ENCODE results near the gene SLC8A3. TPM values are rescaled to one million over a fixed set of nuclear protein-coding genes. Genes with fewer than 3 reads are reported as not detected.

SLC8A3 gene
- total RNA-seq, 1 experiment from 2014 or later: not detected

DNA sequence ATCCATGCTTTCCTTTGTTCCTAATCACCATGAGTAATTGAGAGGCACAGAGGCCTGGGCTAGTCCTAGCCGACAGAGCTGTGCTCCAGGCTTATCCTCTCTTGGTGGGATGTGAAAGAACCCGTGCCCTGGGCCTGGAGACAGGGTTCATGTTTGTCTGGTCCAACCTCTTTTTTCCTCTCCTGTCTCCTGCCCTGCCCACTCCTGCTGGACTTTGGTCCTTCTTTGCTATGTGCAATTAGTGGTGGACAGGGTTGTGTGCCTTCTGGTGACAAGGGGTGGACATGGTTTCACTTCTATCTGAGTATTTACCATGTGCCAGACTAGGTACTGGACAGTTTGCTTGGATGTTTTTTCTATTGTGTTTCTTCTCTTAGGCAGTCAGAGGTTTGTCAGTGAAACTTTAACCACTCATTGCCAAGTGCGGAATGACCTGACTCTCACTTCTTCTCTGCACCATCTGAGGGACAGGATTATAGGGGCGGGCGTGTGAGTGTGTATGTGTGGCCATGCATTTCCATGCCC, 183.4 kb downstream of the SLC8A3 start (continued):
- TF ChIP-seq, protein P1, sequence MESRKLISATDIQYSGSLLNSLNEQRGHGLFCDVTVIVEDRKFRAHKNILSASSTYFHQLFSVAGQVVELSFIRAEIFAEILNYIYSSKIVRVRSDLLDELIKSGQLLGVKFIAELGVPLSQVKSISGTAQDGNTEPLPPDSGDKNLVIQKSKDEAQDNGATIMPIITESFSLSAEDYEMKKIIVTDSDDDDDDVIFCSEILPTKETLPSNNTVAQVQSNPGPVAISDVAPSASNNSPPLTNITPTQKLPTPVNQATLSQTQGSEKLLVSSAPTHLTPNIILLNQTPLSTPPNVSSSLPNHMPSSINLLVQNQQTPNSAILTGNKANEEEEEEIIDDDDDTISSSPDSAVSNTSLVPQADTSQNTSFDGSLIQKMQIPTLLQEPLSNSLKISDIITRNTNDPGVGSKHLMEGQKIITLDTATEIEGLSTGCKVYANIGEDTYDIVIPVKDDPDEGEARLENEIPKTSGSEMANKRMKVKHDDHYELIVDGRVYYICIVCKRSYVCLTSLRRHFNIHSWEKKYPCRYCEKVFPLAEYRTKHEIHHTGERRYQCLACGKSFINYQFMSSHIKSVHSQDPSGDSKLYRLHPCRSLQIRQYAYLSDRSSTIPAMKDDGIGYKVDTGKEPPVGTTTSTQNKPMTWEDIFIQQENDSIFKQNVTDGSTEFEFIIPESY (IDR thresholded peaks at IDR 0.05; ENCODE audit: extremely low read depth, insufficient replicate concordance, low read length): no peak
- TF ChIP-seq, protein P2, sequence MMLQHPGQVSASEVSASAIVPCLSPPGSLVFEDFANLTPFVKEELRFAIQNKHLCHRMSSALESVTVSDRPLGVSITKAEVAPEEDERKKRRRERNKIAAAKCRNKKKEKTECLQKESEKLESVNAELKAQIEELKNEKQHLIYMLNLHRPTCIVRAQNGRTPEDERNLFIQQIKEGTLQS (IDR thresholded peaks at IDR 0.05): no peak
- TF ChIP-seq CBX3 (IDR thresholded peaks at IDR 0.05; ENCODE audit: low read depth): no peak
- no peak for TF ChIP-seq TCF7L2 (IDR thresholded peaks at IDR 0.05; ENCODE audit: borderline replicate concordance, extremely low read depth, insufficient read depth, insufficient read length)

DNA sequence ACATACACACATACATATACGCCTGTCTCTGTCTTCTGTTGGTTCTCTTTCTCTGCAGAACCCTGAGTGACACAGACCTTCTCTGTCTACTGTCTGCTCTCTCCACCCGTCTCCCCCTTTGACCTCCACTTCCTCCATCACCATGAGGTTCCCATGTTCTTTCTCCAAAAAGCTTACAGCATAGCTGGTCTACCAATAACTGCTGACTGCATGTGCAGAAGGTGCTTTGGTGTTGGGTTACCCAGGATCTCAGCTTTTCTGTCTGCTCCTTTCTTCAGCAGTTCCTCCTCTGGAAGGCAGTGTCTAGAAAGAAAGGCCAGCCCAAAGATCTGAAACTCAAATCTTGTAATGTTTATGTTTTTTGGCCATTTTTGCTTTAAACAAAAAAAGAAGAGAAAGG, 184.0 kb downstream of the SLC8A3 start:
- TF ChIP-seq POLR2A (IDR thresholded peaks at IDR 0.05; ENCODE audit: borderline replicate concordance, extremely low read depth, insufficient read depth, insufficient read length): no peak
- TF ChIP-seq, protein P2 (IDR thresholded peaks at IDR 0.05): no peak
- no peak for TF ChIP-seq YY1 (IDR thresholded peaks at IDR 0.05; ENCODE audit: extremely low read depth, insufficient replicate concordance, low read depth, low read length)
- TF ChIP-seq FOSL1 (IDR thresholded peaks at IDR 0.05; ENCODE audit: low read depth): no peak
- TF ChIP-seq, protein P3, sequence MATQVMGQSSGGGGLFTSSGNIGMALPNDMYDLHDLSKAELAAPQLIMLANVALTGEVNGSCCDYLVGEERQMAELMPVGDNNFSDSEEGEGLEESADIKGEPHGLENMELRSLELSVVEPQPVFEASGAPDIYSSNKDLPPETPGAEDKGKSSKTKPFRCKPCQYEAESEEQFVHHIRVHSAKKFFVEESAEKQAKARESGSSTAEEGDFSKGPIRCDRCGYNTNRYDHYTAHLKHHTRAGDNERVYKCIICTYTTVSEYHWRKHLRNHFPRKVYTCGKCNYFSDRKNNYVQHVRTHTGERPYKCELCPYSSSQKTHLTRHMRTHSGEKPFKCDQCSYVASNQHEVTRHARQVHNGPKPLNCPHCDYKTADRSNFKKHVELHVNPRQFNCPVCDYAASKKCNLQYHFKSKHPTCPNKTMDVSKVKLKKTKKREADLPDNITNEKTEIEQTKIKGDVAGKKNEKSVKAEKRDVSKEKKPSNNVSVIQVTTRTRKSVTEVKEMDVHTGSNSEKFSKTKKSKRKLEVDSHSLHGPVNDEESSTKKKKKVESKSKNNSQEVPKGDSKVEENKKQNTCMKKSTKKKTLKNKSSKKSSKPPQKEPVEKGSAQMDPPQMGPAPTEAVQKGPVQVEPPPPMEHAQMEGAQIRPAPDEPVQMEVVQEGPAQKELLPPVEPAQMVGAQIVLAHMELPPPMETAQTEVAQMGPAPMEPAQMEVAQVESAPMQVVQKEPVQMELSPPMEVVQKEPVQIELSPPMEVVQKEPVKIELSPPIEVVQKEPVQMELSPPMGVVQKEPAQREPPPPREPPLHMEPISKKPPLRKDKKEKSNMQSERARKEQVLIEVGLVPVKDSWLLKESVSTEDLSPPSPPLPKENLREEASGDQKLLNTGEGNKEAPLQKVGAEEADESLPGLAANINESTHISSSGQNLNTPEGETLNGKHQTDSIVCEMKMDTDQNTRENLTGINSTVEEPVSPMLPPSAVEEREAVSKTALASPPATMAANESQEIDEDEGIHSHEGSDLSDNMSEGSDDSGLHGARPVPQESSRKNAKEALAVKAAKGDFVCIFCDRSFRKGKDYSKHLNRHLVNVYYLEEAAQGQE (IDR thresholded peaks at IDR 0.05; ENCODE audit: low read depth): no peak
- TF ChIP-seq CEBPB (IDR thresholded peaks at IDR 0.05; ENCODE audit: low read depth): no peak
- TF ChIP-seq JUND (IDR thresholded peaks at IDR 0.05): no peak
- no peak for TF ChIP-seq SIN3A (IDR thresholded peaks at IDR 0.05; ENCODE audit: low read depth)
- no peak for TF ChIP-seq EZH2phosphoT487 (IDR thresholded peaks at IDR 0.05; ENCODE audit: borderline replicate concordance)
- no peak for TF ChIP-seq TCF7L2 (IDR thresholded peaks at IDR 0.05; ENCODE audit: borderline replicate concordance, extremely low read depth, insufficient read depth, insufficient read length)
- TF ChIP-seq, protein P4, sequence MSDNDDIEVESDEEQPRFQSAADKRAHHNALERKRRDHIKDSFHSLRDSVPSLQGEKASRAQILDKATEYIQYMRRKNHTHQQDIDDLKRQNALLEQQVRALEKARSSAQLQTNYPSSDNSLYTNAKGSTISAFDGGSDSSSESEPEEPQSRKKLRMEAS (IDR thresholded peaks at IDR 0.05): no peak
- no peak for TF ChIP-seq EZH2 (IDR thresholded peaks at IDR 0.05)
- H3K79me2 ChIP-seq (ENCODE audit: insufficient read depth, low read length): no peaks in the 10 kb centered on the region
- no peak overlapping the region for H3K27ac ChIP-seq (ENCODE audit: low read depth, low read length)
- H4K20me1 ChIP-seq (ENCODE audit: insufficient read depth): no peaks in the 10 kb centered on the region
- no peaks in the 10 kb centered on the region for H3K36me3 ChIP-seq (ENCODE audit: control insufficient read depth in 1 of 2, insufficient read depth in 2 of 2, low read length in 2 of 2)
- ChIA-PET CTCF (no interaction called here), RAD21 (ENCODE audit: low non-redundant PET in 1 of 2, low total read pairs in 2 of 2, uncharacterized antibody in 2 of 2, unreplicated experiment in 2 of 2) (no interaction called here), POLR2A (no interaction called here)
- DNase-seq (ENCODE audit: low read depth, low spot score) (no peak), ATAC-seq (no peak)
- no TSS peak for BruUV-seq (replicated peaks)
- no peaks in the 10 kb centered on the region for H3K4me1 ChIP-seq (ENCODE audit: control insufficient read depth in 1 of 2, insufficient read depth in 2 of 2, low read length in 2 of 2)
- no peak overlapping the region for H2AFZ ChIP-seq (ENCODE audit: low read depth, low read length, poor library complexity, severe bottlenecking)
- no peaks in the 10 kb centered on the region for H3K27me3 ChIP-seq (ENCODE audit: insufficient read depth, low read length)
- H3K4me2 ChIP-seq (ENCODE audit: low read length): no peak overlapping the region
- H3K9me3 ChIP-seq (ENCODE audit: control insufficient read depth in 1 of 2, insufficient read depth in 1 of 2, low read depth in 1 of 2, low read length in 2 of 2): no peaks in the 10 kb centered on the region
- no peaks in the 10 kb centered on the region for H3K9me2 ChIP-seq (ENCODE audit: insufficient read depth)
- no peak overlapping the region for H3K4me3 ChIP-seq (replicated peaks in 1 of 2; ENCODE audit: low read depth in 1 of 2, low read length in 2 of 2)
- no peak overlapping the region for H3K9ac ChIP-seq (ENCODE audit: low read length)
- intact Hi-C loops (cut with micrococcal nuclease): no loop called here
